ENCODE data around the gene KCNIP4. TPM values are rescaled to one million over a fixed set of nuclear protein-coding genes. Genes with fewer than 3 reads are reported as not detected.

The KCNIP4 gene
- total and polyA plus RNA-seq, 2 of the 8 experiments (the other 6 are each of a cell fraction or from before 2014, with no cell fraction given), result 0.06 TPM; not detected in 1

- no peak overlapping the region for H2BK120ac ChIP-seq (replicated peaks; ENCODE audit: low read depth, low read length)
- H3K4me1 ChIP-seq (replicated peaks in 1 of 4; ENCODE audit: control insufficient read depth in 3 of 4, insufficient read depth in 4 of 4, low read length in 3 of 4), result no peaks in the 10 kb centered on the region
- H2AFZ ChIP-seq (ENCODE audit: low read length), result no peak overlapping the region
- ChIA-PET CTCF (ENCODE audit: partially characterized antibody) (interaction anchor here (0.6 to 12.8 kb wide), 19 partner anchors 9 to 422 kb away, joined by 3 to 341 read pairs (median 4); no protein-coding TSS in a partner anchor), POLR2A (ENCODE audit: partially characterized antibody) (no interaction called here)
- TF ChIP-seq CBX5 (IDR thresholded peaks at IDR 0.05; ENCODE audit: low read depth, low read length) (no peak), RAD21 (IDR thresholded peaks at IDR 0.05 in 1 of 2, conservative IDR thresholded peaks at IDR 0.05 in 1 of 2; ENCODE audit: low read depth in 2 of 2, low read length in 2 of 2) (peak; percentile 91 to 94), RBBP5 (IDR thresholded peaks at IDR 0.05; ENCODE audit: borderline replicate concordance, low read depth, low read length) (no peak), PHF8 (conservative IDR thresholded peaks at IDR 0.05; ENCODE audit: low read depth, low read length) (no peak)
- TF ChIP-seq, protein P1, sequence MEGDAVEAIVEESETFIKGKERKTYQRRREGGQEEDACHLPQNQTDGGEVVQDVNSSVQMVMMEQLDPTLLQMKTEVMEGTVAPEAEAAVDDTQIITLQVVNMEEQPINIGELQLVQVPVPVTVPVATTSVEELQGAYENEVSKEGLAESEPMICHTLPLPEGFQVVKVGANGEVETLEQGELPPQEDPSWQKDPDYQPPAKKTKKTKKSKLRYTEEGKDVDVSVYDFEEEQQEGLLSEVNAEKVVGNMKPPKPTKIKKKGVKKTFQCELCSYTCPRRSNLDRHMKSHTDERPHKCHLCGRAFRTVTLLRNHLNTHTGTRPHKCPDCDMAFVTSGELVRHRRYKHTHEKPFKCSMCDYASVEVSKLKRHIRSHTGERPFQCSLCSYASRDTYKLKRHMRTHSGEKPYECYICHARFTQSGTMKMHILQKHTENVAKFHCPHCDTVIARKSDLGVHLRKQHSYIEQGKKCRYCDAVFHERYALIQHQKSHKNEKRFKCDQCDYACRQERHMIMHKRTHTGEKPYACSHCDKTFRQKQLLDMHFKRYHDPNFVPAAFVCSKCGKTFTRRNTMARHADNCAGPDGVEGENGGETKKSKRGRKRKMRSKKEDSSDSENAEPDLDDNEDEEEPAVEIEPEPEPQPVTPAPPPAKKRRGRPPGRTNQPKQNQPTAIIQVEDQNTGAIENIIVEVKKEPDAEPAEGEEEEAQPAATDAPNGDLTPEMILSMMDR (IDR thresholded peaks at IDR 0.05; ENCODE audit: control extremely low read depth in 1 of 3, insufficient read depth in 1 of 3, low read depth in 1 of 3, low read length in 3 of 3), result peak in 2 of 3 experiments; percentile 38 to 69; a peak in 3 of 4 replicates
- TF ChIP-seq, protein P2, sequence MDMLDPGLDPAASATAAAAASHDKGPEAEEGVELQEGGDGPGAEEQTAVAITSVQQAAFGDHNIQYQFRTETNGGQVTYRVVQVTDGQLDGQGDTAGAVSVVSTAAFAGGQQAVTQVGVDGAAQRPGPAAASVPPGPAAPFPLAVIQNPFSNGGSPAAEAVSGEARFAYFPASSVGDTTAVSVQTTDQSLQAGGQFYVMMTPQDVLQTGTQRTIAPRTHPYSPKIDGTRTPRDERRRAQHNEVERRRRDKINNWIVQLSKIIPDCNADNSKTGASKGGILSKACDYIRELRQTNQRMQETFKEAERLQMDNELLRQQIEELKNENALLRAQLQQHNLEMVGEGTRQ (IDR thresholded peaks at IDR 0.05; ENCODE audit: low read length), result no peak
- H3K4ac ChIP-seq (replicated peaks; ENCODE audit: insufficient read length, low read depth, low read length), result no peak overlapping the region
- H3K79me1 ChIP-seq (ENCODE audit: low read depth, low read length), result no peaks in the 10 kb centered on the region
- H3K9me3 ChIP-seq (ENCODE audit: insufficient read depth in 2 of 2, low read depth in 1 of 2, low read length in 1 of 2), result no peaks in the 10 kb centered on the region
- H2AK5ac ChIP-seq (ENCODE audit: low read depth, low read length), result no peak overlapping the region
- no peaks in the 10 kb centered on the region for H3K23me2 ChIP-seq (ENCODE audit: low read depth, low read length)
- DNase-seq (ENCODE audit: low read depth in 1 of 2, low spot score in 2 of 2), result no peak
- no peak overlapping the region for H2BK12ac ChIP-seq (ENCODE audit: low read depth, low read length)
- peak; percentile 42 for FAIRE-seq
- H3K4me3 ChIP-seq (ENCODE audit: extremely low read depth in 1 of 4, insufficient read depth in 2 of 4, low read depth in 3 of 4, low read length in 4 of 4), result no peak overlapping the region
- H3K56ac ChIP-seq (replicated peaks; ENCODE audit: insufficient read length, low read depth, low read length), result no peak overlapping the region
- no peaks in the 10 kb centered on the region for H3K79me2 ChIP-seq (ENCODE audit: control insufficient read depth in 1 of 2, insufficient read depth in 2 of 2, low read length in 2 of 2)
- no peak overlapping the region for H4K8ac ChIP-seq (ENCODE audit: extremely low read depth, insufficient read depth, low read length)
- no peaks in the 10 kb centered on the region for H3K27me3 ChIP-seq (replicated peaks in 1 of 4; ENCODE audit: control insufficient read depth in 3 of 4, extremely low read depth in 1 of 4, insufficient read depth in 3 of 4, low read length in 3 of 4)
- H3K23ac ChIP-seq (ENCODE audit: insufficient read length), result no peak overlapping the region
- no peak overlapping the region for H2BK15ac ChIP-seq (ENCODE audit: low read length)
- H3K14ac ChIP-seq (ENCODE audit: insufficient read length), result no peak overlapping the region
- H2BK20ac ChIP-seq (ENCODE audit: low read length), result no peak overlapping the region
- 97% methylated on average over 1 of the region's 1 CpG; no CpG with 5 or more reads in 1 of the 2 experiments for WGBS, 2 experiments (ENCODE audit: extremely low coverage in 1 of 2, insufficient coverage in 1 of 2, insufficient read length in 1 of 2, insufficient replicate concordance in 2 of 2, low coverage in 1 of 2, low lambda C conversion rate in 2 of 2, missing lambda C conversion rate in 1 of 2)
- no peak overlapping the region for H3K9ac ChIP-seq (replicated peaks in 1 of 4; ENCODE audit: extremely low read depth in 1 of 4, low read depth in 3 of 4, low read length in 3 of 4)
- H4K20me1 ChIP-seq (replicated peaks in 1 of 2; ENCODE audit: control insufficient read depth in 1 of 2, insufficient read depth in 2 of 2, low read length in 2 of 2), result no peaks in the 10 kb centered on the region
- no peak overlapping the region for H2BK5ac ChIP-seq (ENCODE audit: low read depth, low read length)
- no peak overlapping the region for H3K18ac ChIP-seq (ENCODE audit: extremely low read depth, low read length)
- no peak overlapping the region for H3K27ac ChIP-seq (ENCODE audit: low read depth, low read length)
- no peak overlapping the region for H4K5ac ChIP-seq (ENCODE audit: insufficient read length, low read depth, low read length)
- no peak overlapping the region for H3K4me2 ChIP-seq (ENCODE audit: insufficient read depth in 1 of 2, low read depth in 2 of 2, low read length in 2 of 2)
- no peak overlapping the region for H4K91ac ChIP-seq (replicated peaks; ENCODE audit: insufficient read length, low read length)
- H3K36me3 ChIP-seq (ENCODE audit: control insufficient read depth in 2 of 4, insufficient read depth in 4 of 4, low read length in 3 of 4), result no peaks in the 10 kb centered on the region
Measured at GRCh38 chr4:21512353-21512752, 436.2 kb downstream of the KCNIP4 start.

Measured in H1 (cell line).